C1 segment of cervical spinal cord (tissue), 14 donors: Measurements from ENCODE around the gene GABRG3.

Experiments
- DNase-seq, 14 donors: peaks; one replicate each; lab custom pipeline; 2025; lab: John Stamatoyannopoulos, UW

GABRG3 gene

DNA sequence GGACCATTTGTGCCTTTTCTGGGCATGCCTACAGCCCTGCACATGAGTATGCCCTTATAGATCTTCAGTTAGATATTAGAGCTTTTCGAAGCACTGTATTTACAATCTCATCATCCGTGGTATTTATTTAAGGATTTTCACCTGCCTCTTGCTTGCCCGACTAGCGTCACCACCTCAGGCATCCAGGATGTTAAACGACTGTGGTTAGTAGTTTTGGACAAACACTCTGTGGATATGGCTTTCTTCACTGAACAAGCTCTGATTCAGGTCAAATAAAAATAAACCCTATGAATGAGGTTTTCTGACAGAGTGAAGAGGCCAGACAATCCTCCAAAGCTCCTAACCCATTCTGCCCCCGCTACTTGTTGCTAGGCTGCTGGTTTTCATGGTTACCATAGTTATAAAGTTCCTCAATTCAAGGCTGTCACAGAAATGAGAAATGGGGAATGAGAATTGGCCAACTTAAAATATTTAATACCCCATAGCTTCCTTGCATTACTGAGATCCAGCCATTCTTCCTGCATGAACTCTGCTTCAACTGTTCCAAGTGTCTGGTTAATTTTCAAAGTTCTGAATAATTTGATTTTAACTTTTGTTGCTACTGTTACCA is 440.1 kb downstream of the GABRG3 start:
- DNase-seq: no peak

DNA sequence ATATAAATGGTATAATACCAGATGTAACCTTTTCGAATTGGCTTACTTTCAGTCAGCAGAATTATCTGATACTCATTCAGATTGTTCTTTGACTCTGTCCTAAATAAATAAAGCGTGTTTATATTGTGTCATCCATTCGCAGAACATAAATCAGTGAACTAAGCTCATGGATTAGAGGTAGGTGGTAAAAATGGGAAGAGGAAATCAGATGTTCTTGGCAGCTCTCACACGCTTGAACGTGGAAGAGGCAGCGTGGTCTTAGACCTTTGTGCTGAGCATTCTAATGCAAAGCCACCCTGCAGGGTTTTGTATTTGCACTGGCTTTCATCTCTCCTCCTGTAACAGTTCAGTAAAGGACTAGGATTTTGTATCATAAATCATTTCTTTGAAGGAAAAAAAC is 441.4 kb downstream of the GABRG3 start:
- no peak for DNase-seq

DNA sequence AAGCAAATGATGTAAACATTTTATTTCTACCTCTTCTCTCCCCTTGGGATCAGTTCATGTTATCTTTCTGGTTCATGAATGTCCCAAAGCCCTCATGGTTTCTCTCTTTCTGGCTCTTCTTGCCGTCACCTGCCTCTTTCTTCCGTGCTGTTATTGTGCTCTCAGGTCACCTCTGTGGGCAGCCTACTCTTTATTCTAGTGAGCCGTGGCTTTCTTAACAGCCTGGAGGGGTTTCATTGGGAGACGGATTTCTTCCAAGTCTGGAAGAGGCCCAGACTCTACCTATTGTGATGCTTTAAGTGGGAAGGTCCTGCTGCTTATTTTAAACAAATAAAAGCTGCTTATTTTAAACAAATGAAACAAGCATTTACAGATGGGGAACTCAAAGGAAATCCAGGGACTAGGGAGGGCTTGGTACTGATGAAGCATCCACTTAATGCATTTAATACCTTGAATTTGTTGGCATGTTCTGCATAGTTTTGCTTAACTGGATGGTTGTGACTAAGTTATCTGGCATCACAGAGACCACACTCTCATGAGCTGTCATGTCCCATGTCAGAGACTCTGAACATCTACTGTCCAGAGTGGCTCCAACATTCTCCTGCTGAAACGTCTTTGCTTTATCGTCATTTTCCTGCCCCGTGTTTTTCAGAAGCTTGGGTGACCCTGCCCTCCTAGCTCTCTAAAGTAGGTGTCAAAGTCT is 443.3 kb downstream of the GABRG3 start:
- no peak for DNase-seq

DNA sequence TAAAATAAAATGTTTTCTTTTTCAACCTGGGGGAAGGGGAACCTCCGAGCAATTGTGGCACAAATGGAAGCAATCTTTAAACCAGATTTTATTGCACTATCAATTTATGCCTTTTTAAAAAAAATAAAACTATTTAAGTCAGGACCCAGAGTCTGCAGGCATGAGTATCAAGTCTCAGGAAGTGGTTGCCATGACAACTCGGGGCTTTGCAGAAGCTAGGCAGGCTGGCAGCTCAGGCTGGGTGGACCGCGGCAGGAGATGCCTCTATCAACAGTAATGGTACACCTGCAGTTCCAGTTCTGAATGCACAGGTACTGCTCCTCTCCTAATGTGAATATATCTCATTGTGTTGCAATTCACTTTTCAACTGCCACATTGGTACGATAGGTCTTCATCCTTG is 447.7 kb downstream of the GABRG3 start:
- no peak for DNase-seq

DNA sequence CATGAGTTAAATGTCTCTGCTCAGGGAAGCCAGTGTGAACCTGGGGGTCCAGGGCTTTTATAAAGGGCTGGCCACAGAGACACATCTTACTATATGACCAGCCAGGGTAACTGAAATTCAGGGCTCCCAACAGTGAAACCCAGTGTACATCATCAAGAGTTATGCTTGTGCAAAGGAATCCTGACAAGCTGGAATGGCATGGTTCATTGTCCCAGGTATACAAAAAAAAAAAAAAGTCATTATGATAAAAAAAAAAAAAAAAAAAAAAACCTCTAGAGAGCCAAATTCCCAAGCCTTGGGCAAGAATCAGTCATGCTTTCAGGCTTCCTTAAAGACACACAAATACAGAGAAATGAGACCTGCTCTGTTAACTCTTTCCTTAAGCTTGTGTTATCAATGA is 452.0 kb downstream of the GABRG3 start:
- no peak for DNase-seq

DNA sequence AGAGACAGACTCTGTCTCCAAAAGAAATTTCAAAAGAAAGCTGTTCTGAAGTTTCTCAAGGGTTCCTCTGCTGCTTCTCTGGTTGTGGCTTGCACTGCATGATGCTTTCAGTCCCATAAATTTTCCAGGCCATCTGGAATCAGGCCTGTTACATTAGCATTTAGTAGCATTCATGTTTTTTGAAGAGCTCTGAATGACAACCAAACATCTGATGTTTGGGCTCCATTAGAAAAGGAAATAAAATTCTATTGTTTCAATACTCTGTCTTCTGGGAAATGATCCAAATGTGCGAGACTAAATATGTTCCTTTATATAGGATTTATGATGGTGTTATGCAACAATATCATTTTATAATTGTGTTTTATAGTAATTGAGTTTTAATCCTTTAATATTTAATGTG is 455.8 kb downstream of the GABRG3 start:
- DNase-seq: no peak

DNA sequence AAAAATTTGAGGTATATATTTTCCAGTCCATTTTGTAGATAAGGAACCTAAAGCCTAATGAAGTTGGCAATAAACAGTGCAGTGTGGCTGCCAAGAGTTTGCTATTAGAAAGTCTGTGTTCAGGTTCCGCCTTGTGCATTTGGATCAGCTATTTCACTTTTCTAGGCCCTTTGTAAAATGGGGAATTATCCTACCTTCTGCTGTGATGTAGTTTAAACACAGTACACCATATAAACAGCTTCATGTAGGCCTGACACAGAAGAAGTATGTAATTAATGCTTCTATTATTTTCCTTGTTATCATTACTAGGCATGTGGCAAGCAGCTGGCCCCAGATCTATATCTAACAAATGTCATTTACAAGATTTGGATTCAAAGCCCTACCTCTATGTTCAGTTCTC is 456.3 kb downstream of the GABRG3 start:
- no peak for DNase-seq

DNA sequence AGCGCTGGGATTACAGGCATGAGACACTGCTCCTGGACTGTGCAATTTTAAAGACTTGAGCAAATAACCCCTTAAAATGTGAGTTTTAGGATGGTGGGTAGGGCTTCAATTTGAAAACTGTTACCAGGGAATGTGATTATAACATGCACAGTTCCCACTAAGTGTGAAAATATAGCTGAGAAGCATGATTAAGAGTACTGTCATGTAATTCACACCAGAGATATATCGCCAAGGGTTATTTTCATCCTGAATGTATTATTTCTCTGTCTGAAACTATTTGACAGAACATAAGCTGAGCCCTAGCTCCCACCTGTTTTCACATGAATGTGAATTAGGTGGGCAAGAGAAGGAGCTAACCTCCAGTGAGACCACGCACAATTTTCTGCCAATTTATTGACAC is 457.2 kb downstream of the GABRG3 start:
- DNase-seq: no peak

DNA sequence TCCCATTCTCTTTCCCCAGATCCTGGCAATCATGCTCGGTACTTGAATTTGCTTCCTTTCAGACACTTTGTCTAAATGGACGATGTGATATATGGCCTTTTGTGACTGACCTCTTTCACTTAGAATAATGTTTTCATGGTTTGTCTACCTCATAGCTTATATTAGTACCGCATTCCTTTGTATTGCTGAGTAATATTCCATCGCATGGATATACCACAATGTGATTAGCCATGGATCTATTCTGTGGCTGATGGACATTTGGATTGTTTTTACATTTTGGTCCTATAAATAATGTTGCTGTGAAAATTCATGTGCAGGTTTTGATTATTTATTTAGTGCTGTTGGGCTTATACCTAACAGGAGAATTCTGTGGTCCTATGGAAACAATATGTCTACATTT is 458.6 kb downstream of the GABRG3 start:
- DNase-seq: no peak

DNA sequence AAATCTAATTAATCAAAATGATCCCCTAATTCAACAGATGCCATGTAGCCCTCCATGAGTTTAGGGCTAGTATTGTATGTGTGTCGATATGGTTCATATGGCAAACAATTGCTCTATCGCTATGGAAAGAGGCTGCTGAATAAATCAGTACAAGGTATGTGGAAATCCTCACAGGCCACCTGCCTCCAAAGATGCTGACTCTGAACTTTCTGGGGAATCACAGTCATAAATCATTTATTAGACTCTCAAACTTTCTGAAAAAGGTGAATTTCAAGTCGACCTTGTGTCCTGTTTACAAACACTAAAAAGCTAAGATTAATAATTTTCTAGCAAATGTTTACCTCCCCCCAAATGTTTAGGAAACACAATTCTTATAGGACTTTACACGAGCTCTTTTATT is 462.6 kb downstream of the GABRG3 start:
- DNase-seq: no peak

DNA sequence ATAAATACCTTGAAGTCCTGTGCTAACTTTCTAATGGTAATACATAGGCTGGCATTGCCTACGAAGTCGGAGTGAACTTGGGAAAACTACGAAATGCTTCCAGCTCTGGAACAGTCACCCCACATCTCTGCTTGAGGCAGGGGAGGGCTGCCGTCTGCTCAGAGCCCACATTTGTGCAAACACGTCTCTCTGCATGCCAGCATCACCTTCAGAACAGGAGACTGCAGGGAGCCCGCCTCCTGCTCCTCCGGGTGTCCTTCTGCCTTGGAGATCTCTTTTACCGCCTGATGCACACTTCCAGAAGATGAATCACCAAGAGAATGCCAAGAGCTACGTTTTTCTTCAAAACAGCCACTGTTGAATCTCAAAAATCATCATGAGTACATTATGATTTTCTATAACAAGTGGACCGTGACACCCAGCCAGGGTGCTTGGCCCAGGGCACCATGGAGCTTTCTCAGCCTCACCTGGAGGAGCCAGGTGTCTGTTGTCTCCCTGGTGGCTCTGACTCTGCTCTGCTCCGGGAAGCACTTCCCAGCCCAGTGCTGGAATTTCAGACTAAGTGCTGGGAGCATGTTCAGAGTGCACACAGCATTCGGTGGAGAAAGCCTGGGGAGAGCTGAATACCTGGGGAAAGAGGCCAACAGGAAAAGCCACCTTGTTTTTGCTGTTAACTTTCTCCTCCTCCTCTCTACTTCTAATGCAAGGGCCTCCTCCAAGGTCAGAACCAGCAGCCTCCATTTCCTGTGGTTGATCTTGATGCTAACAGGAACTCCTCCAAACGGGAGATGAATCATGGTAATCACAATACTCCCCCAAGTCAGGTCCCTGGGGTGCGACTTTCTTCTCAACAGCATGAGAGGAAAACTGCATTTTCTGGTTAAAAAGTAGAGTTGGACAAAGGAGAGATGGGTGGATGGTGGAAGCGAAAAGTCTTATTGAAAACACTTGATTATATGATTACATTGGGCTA is 467.7 kb downstream of the GABRG3 start:
- DNase-seq: no peak

DNA sequence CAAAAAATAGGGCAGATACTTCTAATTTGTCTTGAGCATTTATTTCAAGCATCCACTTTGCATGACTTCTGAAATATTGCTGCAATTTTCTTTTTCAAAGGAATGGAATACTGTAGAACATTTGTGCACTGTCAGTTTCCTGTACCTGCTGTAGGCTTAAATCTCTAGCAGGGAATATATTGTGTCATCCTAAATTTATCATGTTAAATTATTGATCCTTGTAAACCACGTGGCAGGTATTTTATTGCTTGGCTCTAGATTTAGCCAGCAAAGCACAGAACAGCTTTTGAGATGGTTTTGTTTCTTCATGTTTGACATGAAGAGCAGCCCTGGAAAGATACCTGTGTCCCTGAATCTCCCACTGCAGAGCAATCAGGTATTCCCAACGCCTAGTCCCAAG is 470.1 kb downstream of the GABRG3 start:
- no peak for DNase-seq

DNA sequence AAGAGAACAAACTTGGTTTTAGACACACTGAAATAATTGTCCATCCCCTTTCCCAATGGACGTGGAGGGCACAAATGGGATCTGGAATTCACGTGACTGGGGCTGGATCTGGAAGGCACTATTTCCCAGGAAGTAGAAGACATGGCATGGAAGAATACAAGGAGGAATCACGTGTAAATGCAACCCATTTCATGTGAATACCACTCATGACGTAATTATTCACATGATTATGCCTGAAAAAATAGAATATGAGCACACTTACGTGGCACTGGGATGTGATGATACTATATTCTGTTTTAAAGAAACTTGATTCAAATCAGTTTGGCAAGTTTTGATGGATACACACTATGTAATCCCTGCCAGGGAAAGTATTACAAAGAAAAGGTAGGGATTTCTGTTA is 477.3 kb downstream of the GABRG3 start:
- DNase-seq: no peak

DNA sequence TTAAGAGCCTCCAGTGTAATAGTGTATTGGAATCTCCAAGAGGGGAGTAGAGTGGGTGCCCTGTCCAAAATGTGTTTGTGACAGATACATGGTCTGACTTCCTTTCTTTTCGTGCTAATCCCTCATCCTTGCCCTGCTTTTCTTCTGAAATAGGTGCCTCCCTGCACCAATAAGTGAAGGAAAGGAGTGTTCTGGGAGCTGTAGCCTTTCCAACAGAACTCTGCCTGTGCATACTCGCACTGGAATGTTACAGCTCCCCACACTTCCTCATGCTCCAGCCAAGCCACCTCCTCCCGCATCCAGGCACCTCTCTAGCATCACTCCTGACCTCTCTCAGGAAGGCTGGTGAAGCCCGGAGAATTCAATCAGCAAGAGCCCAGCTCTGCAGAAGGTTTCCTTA is 478.0 kb downstream of the GABRG3 start:
- DNase-seq: no peak

DNA sequence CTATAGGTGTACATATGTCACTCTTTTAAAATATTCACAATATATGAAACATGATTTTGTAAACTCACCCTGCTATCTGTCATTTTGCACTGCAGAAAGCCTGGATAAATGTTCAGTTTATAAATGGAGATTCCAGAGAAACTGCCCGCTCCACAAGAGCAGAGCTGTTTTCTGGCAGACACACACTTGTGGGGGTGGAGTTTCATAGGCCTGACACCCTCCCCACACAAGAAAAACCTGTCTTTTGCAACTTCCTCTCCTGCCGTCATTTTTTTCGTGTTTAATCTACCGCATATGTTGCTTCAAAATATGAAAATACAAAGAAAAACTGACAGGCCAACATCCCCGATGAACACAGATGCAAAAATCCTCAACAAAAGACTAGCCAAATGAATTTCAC is 479.0 kb downstream of the GABRG3 start:
- DNase-seq: no peak

DNA sequence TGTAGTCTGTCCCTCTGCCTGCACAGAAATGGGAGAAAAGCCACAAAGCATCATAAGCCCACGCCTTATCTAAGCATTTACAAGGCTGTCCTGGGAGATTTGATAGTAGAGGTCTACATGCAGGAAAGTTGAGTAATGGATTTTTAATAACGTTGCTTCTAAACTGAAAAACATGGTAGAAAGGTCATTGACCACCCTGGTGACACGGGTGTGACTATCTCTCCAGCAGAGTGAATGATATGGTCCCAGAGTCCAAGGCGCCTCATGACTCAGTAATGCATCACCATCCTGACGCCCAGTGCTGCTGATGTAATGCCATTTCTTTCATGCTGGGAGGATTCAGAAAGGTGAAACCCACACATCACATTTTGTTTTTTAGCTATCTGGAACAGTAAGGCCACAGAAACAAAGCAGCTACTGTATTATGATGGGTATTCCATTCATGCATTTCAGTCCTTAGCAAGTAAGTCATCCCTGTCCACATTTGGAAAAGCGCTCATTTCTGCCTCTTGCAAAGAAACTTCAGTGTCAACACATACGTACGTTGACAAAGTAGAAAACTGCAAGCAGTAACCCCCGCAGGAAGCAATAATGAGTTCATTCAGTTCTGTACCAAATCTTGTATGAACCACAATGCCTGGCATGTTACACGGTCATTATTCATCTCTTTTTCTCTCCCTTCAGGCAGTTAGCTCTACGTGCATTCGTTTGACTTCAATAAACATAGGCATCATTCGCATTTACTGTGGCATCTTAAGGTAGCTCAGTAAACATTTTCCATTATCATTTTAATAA is 483.5 kb downstream of the GABRG3 start:
- no peak for DNase-seq

DNA sequence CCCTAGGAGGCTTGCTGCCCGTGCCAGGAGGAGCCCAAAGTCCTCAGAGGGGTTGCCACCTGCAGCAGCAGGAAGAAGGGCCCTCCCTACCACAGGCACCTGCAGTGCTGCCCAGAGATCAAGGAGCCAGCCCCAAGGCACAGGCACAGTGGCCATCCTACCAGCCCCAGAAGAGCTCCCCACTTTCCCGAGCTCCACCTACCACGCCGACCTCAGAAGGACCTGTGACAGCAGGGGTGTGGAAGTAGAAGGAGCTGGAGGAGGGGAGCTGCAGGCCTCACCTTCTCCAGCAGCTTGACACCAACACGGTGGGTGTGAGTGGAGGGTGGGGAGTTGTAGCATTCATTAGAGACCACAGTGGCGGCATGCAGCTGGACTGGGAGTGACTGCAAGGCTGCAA is 485.8 kb downstream of the GABRG3 start:
- no peak for DNase-seq

DNA sequence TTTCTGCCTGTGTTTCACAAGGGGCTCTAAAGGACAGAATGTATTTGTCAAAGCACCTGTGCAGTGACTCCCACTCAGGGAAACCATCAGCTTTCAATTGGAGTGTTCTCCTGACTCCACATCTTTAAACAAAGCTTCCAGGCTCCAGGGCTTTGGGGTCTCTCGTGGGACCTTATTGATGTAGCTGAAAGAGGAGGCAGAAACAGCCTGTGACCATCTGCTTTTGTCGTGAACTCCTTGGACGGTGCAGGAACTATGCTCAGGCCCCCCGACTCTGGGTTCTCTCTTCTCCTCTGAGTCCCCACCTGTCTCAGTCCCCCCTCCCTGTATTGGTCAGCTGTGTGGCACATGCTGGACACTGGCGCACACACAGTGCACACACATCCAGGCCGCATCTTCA is 486.8 kb downstream of the GABRG3 start:
- DNase-seq: no peak

DNA sequence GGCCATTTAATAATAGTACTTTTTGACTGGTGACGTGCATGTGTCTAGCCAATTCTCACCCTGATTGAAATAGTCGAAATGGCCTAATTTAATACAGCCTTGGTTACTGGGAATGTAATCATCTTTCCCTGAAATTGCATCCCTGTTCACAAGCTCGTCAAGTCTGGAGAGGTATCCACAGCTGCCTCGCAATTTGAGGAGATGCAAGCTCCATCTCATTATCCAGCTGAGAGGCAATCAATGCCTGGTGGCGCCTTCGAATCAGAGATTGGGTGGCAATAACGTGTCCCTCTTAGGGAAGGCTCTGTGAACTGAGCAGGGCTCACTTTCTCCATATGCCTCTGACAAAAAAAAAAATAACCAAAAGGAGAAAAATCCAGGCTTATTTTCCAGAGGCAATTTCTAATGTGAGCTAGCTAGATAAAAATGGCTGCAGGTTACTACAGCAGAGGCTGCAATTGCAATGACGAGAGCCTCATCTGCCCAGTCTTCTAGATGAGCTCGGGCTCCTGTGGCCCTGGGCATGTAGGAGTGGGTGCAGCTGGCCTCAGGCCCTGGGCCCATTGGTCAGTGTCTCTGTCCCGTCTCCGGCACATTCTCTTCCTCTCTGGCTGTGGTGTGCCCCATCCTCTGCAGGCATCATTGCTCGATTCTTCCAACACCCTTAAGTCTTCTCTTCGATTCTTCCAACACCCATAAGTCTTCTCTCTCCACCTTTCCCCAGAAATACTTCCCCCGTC is 487.5 kb downstream of the GABRG3 start:
- no peak for DNase-seq

DNA sequence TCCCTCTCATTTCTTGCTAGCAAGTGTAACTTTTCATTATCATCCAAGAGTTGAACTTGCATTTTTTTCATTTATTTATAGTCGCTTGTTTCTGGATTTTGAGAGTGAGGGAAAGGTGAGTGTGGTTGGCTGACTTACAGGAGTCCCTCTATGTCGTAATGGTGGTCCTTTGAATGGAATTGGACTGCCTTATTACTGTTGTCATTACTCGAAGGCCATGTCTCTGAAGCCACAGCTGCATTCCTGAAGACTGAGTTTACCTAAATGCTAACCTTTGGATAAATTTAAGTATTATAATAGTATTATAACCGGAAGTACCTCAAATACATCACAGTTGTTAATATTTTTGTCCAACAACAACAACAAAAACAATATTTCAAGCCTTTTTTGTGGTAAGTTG is 488.9 kb downstream of the GABRG3 start:
- no peak for DNase-seq

DNA sequence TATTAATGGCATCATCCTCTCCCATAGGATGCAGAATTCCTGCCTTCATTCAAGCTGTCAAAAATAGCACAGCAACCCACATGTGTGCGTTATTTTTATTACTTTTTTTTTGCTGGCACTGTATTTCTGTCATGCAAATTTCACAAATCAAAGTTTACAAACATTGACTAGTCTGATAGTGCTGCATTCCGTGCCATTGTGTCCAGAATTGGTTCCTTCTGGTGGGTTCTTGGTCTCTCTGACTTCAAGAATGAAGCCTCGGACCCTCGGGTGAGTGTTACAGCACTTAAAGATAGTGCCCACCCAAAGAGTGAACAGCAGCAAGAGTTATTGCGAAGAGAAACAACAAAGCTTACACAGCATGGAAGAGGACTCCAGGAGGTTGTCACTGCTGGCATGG is 490.2 kb downstream of the GABRG3 start:
- no peak for DNase-seq
